ENCODE measurements around the gene DGKQ. TPM values are rescaled to one million over a fixed set of nuclear protein-coding genes. Genes with fewer than 3 reads are reported as not detected.

Gene DGKQ
- total and polyA plus RNA-seq, 9 of the 15 experiments (the other 6 are each of a cell fraction or from before 2014, with no cell fraction given) = 0.17 to 22.0 (median 5.6) TPM

- ATAC-seq = no peak
- no peak overlapping the region for H2AFZ ChIP-seq (ENCODE audit: low read depth, low read length)
- no peaks in the 10 kb centered on the region for H4K20me1 ChIP-seq (replicated peaks; ENCODE audit: control insufficient read depth, insufficient read depth, low read length)
- no peak overlapping the region; a peak in 1 of 4 replicates for H3K9ac ChIP-seq (ENCODE audit: insufficient read depth in 1 of 2, low read depth in 2 of 2, low read length in 2 of 2)
- no peak for DNase-seq (ENCODE audit: extremely low read depth in 1 of 4, low spot score in 3 of 4)
- no peak overlapping the region for H3K4me2 ChIP-seq (ENCODE audit: insufficient read depth, low read length)
- ChIA-PET POLR2A (interaction anchor here (0.7 kb wide), 1 partner anchor 13 kb away, joined by 3 read pairs; no protein-coding TSS in a partner anchor), CTCF (ENCODE audit: low intra/inter-chr PET ratio) (no interaction called here)
- H3K4me3 ChIP-seq = no peak overlapping the region
- TF ChIP-seq ZBTB40 (IDR thresholded peaks at IDR 0.05) (no peak), ZBTB40 (CRISPR knock-in tag; IDR thresholded peaks at IDR 0.05) (no peak), PTTG1 (tag; IDR thresholded peaks at IDR 0.05; ENCODE audit: low read depth) (no peak), ZNF197 (CRISPR knock-in tag; IDR thresholded peaks at IDR 0.05; ENCODE audit: low read depth) (no peak), YBX1 (IDR thresholded peaks at IDR 0.05) (no peak), POLR2H (tag; IDR thresholded peaks at IDR 0.05; ENCODE audit: low read depth) (no peak), ZKSCAN8 (CRISPR knock-in tag; IDR thresholded peaks at IDR 0.05) (no peak), MLX (CRISPR knock-in tag; conservative IDR thresholded peaks at IDR 0.05) (no peak), SREBF1 (IDR thresholded peaks at IDR 0.05; ENCODE audit: borderline replicate concordance, low read depth, low read length) (no peak), CREB3 (tag; conservative IDR thresholded peaks at IDR 0.05; ENCODE audit: low read depth) (no peak), MYC (IDR thresholded peaks at IDR 0.05; ENCODE audit: low read depth, low read length) (no peak), MYC (CRISPR knock-in tag; IDR thresholded peaks at IDR 0.05; ENCODE audit: borderline replicate concordance, low read depth) (no peak)
- 92% methylated on average over 14 of the region's 15 CpGs for WGBS (ENCODE audit: insufficient coverage, low coverage, missing lambda C conversion rate)
- intact Hi-C loops (cut with micrococcal nuclease) (no loop called here), in situ Hi-C loops (cut with MboI) (no loop called here)
- no peak for FAIRE-seq
- H3K27ac ChIP-seq (ENCODE audit: extremely low read depth, low read depth, low read length) = no peak overlapping the region
- H3K79me2 ChIP-seq (ENCODE audit: control insufficient read depth, insufficient read depth, low read length) = peaks cover 7% of the 10 kb centered on the region; the same call in 1 of the 3 replicates
- H3K36me3 ChIP-seq (ENCODE audit: control insufficient read depth, insufficient read depth, low read length) = no peaks in the 10 kb centered on the region
- no TSS peak for BruUV-seq (replicated peaks)
- H3K4me1 ChIP-seq (replicated peaks in 1 of 2; ENCODE audit: control insufficient read depth in 2 of 2, insufficient read depth in 2 of 2, low read length in 2 of 2) = peaks cover 13 to 58% of the 10 kb centered on the region in 2 experiments
- H3K9me1 ChIP-seq (ENCODE audit: control insufficient read depth, insufficient read depth, low read length) = no peaks in the 10 kb centered on the region
- no peaks in the 10 kb centered on the region for H3K9me3 ChIP-seq (replicated peaks; ENCODE audit: control insufficient read depth, insufficient read depth, low read depth, low read length)
- no peaks in the 10 kb centered on the region for H3K27me3 ChIP-seq (ENCODE audit: control insufficient read depth in 2 of 2, insufficient read depth in 2 of 2, low read length in 2 of 2)
These were observed 27.4 kb upstream of the DGKQ start for GRCh38 chr4:1000686-1001260.
